HTR-8/SVneo (cell line): Measurements from ENCODE around the gene SMTNL2.

Experiments
- DNase-seq: peaks from one replicate; pipeline ENCODE4 v3.0.0; 2011; ENCODE audit warnings: low spot score, mixed read lengths; ENCODE audit not compliant: insufficient read length
- FAIRE-seq: peaks from 2 replicates; lab custom pipeline; 2011; peaks lifted over from hg19 to GRCh38; lab: Jason Lieb, UNC

SMTNL2 gene

DNA sequence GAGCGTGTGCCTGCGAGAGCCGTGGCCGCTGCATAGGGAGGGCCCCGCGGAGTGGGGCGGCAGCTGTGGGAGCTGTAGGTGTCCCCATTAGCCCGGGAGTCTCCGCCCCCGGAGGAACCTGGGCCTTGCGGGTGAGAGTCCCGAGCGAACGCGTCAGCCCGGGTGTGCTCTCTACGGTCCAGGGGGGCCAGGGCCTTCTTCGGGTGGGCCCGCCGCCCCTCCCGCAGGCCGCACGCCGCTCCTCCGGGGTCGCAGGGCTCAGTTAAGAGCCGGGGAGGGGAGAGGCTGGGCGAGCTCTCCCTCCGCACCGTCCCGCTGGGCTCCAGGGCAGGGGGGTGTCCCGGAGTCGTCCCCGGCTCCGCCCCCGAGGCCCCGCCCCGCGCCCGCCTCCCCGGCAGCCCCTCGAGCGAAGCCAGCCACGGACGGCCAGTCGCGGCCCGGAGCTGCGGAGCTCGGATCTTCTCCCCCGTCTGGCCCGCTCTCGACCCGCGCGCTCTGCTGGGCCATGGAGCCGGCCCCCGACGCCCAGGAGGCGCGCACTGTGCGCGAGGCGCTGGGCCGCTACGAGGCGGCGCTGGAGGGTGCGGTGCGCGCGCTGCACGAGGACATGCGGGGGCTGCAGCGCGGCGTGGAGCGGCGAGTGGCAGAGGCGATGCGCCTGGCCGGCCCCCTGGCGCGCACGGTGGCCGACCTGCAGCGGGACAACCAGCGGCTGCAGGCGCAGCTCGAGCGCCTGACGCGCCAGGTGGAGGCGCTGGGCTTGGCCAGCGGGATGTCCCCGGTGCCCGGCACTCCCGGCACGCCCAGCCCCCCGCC, at the start of gene SMTNL2:
Gene SMTNL2, plus strand, starts transcription at position 429 of the 816 bp plus-strand sequence. Its CDS starts 77 bp downstream, at position 506.
- FAIRE-seq (no peak), DNase-seq (peak; percentile 61)

- FAIRE-seq (no peak), DNase-seq (no peak)
Observed at GRCh38 chr17:4534928-4535666, 49.2 kb upstream of the SMTNL2 start.

GRCh38 chr17:4535667-4536258, 48.6 kb upstream of the SMTNL2 start:
- no peak for DNase-seq
- FAIRE-seq = no peak

GRCh38 chr17:4536259-4536741, 48.0 kb upstream of the SMTNL2 start:
- FAIRE-seq (no peak), DNase-seq (no peak)

DNA sequence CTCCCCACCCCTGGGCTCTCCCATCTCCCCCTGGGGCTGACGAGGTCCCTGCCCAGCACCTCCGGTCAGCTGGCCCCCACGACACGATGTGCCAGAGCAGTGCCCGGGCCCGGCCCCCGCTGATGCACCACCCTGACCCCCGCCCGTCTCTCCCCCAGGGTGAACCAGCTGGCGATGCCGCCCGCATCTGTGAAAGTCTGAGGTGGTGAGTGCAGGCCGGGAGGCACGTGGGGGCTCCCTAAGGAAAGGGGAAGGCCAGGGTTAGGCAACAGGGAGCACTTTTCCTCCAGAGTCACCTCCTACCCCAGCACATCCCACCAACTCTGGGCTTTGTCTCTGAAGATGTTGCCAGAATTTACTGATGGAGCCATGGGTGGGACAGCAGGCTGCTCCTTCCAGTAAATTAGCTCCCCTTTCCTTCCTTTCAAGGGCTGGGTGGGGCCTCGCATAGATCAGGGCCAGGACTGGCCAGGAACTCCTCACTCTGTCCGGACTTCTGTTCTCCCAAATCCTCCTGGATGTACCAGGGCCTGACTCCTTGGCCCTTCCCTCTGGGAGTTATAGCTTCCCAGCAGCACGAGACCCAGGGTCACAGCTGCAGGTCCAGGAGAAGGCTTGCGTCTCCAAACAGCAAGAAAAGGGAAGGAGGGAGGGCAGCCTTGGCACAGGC, 47.5 kb upstream of the SMTNL2 start:
- DNase-seq = no peak
- no peak for FAIRE-seq

DNA sequence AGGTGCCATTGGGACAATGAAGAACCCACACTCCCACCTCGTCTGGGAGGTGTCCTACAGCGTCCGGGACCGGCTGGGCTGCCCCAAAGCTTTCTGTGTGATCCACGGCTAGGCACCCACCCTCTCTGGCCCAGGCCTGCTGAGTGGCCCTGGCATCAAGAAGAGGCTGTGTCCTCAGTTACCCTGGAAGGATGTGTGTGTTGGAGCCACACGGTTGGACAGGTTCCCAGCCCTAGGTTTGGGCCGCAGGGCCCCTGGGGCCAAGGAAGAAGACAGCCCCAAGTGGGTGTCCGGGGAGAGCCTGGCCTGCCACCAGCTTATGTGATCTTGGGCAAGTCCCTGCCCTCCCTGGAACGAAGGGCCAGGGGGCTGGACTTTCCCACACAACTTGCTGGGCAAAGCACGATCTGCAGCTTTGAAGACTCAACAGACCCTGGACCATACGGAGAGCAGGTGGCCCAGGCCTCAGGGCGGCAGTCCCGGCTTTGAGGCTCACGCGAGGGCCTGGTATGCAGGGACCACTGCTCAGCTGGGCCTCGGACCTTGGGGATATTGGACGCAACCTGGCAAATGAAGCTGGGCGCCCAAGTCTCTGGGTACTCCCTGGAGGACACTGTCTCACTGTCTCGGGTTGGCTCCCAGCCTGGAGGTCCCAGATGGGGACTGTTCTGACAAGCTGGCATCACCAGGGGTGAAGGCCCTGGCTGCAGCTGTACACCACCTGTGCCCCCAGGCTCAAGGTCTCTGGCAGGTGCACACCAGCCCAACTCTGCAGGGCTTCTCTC, 46.7 kb upstream of the SMTNL2 start:
- no peak for FAIRE-seq

GRCh38 chr17:4538236-4539002, 45.9 kb upstream of the SMTNL2 start:
- no peak for FAIRE-seq
- DNase-seq = no peak

More for the DNA sequence above, 46.7 kb upstream of the SMTNL2 start:
- DNase-seq = no peak

DNA sequence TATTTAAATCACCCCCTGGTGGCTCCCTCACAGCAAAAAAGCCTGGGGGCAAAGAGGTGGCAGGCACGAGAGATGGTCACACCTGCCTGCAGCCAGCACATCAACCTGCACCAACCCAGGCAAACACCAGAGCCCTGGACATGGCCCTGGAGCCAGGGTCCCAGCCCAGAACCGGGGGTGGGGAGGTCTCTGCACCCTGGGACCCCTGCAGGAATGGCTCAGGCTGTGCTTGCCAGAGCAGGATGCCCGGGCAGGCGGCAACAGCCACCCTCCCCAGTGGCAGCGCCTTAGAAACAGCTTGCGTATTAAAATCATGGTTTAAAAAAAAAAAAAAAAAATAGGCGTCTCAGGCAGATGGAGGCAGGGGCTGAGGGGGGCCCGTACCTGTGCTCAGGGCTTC, 45.3 kb upstream of the SMTNL2 start:
- DNase-seq = no peak
- FAIRE-seq = no peak

GRCh38 chr17:4539576-4540223, 44.6 kb upstream of the SMTNL2 start:
- DNase-seq (no peak), FAIRE-seq (no peak)

GRCh38 chr17:4540224-4540651, 44.1 kb upstream of the SMTNL2 start:
- DNase-seq (no peak), FAIRE-seq (no peak)

DNA sequence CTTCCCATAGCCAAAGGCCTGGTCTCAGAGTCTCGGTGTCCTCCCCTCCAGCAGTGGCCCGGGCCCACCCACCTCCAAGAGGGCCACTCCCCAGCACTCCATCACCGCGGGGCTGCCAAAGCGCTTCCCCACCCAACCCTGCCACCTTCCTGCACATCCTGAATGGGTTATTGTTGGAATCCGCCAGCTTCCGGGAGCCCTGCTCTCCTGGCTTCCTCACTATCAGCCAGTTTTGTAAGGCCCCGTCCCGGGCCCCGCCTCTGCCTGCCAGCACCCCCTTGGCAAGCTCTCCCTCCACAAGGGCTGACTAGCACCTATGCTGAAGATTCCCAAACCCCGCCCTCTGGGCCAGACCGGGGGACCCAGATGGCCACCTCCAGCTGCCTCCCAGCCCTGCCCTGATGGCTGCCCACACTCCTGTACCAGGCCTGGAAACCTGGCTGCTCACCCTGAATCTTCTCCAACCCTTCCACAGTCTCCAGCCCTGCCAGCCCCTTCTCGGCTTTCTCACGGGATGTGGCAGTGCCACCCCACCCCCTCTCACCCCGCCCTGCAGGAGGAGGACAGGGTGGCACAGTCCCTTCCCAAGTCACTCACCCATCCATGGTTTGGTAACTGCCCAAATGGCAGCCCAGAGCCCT, 43.5 kb upstream of the SMTNL2 start:
- FAIRE-seq = no peak

GRCh38 chr17:4541328-4542002, 42.9 kb upstream of the SMTNL2 start:
- no peak for FAIRE-seq
- DNase-seq = no peak

More for the DNA sequence above, 43.5 kb upstream of the SMTNL2 start:
- DNase-seq = no peak

DNA sequence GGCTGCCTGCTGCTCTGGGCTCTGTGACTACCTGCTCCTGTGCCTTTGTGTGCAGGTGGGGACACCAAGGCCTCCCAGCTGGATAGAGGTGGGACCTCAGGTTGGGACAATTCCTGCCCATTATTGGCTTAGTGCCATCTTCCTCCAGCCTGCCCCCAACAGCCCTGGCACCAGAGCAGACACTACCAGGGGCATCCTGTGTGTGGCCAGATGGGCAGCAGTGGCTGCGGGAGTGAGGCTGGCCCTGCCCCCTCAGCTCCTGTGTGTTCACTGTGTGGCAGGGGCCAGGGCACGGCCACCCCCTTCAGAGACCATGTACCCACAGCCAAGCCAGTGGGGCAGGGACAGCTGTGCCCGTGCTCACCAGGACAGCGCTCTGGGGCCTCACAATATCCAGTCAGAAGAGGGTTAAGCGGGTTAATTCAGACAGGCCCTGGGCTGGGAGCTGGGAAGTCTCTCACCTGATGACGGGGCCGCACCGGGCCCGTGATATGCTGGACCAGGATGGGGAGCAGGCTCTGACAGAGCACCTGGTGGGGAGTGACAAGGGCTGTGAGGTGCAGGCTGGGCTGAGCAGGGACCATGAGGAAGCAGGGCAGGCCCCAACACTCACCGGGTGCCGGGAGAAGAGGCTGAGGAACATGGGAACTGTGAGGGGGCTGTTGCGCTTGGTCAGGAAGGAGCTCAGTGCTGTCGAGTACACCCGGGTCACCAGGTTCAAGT, 42.2 kb upstream of the SMTNL2 start:
- DNase-seq (no peak), FAIRE-seq (peak; percentile 33)

GRCh38 chr17:4542726-4543191, 41.6 kb upstream of the SMTNL2 start:
- FAIRE-seq (no peak), DNase-seq (no peak)

DNA sequence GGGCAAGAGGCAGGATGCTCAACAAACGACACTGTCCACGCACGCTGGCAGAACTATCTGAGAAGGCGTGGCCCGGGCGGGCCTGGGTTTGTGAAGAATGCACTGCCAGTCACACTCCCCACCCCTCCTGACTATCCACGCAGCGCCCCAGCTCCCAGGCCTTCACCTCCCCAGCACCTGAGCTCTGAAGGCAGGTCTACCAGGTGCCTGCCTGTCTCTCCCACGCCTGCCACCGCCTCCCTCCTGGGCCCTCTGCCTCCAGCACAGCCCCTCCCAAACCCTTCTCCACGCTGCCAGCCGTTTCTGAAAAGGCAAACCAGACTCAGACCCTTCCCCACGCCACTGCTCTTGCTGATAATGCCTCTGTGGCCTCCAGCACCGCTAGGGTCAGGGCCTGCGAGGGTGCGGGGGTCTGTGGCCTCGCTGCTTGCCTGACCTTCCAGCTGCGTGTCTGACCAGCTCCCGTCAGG, 40.7 kb upstream of the SMTNL2 start:
- FAIRE-seq (no peak), DNase-seq (no peak)

DNA sequence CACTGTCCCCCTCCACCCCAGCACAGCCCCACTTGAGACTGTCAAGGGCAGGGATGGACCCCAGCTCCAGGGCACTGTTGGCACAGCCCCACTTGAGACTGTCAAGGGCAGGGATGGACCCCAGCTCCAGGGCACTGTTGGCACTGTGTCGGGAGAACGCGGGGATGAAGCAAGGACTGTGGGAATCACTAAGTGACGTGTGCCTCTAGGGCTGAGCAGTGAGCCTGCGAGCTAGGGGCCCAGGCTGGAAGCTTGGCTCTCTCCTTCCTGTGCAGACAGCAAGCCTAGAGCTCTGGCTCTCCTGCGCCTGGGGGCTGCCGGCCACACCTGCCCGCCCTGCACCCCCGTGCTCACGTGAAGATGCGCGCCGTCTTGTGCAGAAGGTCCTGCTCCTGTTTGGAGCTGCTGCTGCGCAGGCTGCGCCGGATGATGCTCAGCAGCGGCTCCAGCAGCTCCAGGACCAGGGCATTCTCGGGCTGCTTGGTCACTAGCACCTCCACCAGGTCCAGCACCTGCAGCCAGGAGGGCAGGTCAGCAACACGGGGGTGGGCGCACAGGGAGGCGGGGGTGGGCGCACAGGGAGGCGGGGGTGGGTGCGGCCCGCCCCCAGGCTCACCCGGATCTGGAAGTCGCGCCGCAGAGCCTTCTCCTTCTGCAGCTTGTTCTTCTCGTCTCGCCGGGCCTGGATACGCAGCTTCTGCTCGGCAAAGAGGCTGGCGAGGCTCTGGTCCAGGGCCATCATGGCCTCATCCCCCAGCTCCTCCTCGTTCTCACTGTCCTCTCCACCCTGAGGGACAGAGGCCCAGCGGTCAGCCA, 40.0 kb upstream of the SMTNL2 start:
- no peak for DNase-seq
- no peak for FAIRE-seq
